ENCODE measurements around the gene AHRR.

DNA sequence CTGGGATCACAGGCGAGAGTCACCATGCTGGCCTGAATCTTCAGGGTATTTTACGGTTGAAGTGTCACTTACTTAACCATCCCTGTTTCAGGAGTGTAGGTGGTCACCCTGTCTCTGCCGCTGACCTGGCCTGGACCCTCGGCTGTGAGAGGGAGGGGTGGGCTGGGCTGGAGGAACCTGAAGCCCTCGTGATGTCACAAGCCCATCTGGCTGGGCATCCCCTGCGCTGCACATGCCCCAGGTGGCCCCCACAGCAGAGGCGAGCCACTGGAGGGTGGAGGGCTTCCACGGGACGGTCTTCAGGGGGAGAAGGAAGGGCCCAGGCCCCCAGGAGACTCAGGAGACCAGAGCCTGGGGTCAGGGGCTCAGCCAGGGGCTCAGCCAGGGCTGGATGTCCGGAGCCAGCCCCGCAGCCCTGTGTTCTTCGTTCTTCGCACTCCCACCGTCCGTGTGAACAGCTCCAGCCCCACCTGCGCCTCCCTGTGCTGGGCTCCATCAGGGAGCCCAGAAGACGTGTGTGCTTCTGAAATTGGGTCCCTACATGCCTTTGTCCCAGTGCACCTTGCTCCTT lies 7.6 kb upstream of the AHRR start:
- TF ChIP-seq POLR2AphosphoS5 (IDR thresholded peaks at IDR 0.05) (no peak), POLR2A (IDR thresholded peaks at IDR 0.05) (no peak)
- TF ChIP-seq, protein P1, sequence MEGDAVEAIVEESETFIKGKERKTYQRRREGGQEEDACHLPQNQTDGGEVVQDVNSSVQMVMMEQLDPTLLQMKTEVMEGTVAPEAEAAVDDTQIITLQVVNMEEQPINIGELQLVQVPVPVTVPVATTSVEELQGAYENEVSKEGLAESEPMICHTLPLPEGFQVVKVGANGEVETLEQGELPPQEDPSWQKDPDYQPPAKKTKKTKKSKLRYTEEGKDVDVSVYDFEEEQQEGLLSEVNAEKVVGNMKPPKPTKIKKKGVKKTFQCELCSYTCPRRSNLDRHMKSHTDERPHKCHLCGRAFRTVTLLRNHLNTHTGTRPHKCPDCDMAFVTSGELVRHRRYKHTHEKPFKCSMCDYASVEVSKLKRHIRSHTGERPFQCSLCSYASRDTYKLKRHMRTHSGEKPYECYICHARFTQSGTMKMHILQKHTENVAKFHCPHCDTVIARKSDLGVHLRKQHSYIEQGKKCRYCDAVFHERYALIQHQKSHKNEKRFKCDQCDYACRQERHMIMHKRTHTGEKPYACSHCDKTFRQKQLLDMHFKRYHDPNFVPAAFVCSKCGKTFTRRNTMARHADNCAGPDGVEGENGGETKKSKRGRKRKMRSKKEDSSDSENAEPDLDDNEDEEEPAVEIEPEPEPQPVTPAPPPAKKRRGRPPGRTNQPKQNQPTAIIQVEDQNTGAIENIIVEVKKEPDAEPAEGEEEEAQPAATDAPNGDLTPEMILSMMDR (IDR thresholded peaks at IDR 0.05) = no peak

Measured in stomach (tissue), 4 donors.